DOHH2 (cell line): ENCODE results near the gene TBC1D22A.

Experiments used
- EZH2phosphoT487 ChIP-seq: fragments of 200-600 bp; sonication (generic); IDR thresholded peaks from 2 replicates; pipeline ENCODE4 v1.6.1; 2017; ENCODE audit warnings: borderline replicate concordance, mild to moderate bottlenecking, antibody characterized with exemption, low read length, moderate library complexity, mixed read lengths
- TF ChIP-seq, protein P1 (sequence below): fragments of 200-600 bp; sonication (generic); IDR thresholded peaks from one replicate; pipeline ENCODE4 v1.5.1; 2014; ENCODE audit warnings: antibody characterized with exemption, mild to moderate bottlenecking, low read depth, low read length; ENCODE audit not compliant: poor library complexity, severe bottlenecking

DNA sequence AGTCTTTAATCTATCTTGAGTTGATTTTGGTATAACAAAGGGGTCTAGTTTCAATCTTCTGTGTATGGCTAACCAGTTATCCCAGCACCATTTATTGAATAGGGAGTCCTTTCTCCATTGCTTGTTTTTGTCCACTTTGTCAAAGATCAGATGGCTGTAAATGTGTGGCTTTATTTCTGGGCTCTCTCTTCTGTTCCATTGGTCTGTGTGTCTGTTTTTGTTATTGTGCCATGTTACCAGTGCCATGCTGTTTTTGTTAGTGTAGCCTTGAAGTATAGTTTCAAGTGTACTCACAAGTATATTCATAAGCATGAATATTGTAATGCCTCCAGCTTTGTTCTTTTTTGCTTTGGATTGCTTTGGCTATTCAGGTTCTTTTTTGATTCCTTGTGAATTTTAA, 159.6 kb downstream of the TBC1D22A start:
- TF ChIP-seq, protein P1, sequence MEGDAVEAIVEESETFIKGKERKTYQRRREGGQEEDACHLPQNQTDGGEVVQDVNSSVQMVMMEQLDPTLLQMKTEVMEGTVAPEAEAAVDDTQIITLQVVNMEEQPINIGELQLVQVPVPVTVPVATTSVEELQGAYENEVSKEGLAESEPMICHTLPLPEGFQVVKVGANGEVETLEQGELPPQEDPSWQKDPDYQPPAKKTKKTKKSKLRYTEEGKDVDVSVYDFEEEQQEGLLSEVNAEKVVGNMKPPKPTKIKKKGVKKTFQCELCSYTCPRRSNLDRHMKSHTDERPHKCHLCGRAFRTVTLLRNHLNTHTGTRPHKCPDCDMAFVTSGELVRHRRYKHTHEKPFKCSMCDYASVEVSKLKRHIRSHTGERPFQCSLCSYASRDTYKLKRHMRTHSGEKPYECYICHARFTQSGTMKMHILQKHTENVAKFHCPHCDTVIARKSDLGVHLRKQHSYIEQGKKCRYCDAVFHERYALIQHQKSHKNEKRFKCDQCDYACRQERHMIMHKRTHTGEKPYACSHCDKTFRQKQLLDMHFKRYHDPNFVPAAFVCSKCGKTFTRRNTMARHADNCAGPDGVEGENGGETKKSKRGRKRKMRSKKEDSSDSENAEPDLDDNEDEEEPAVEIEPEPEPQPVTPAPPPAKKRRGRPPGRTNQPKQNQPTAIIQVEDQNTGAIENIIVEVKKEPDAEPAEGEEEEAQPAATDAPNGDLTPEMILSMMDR: no peak
- TF ChIP-seq EZH2phosphoT487: no peak
